ENCODE results near the gene PHLDA3.

The PHLDA3 gene

DNA sequence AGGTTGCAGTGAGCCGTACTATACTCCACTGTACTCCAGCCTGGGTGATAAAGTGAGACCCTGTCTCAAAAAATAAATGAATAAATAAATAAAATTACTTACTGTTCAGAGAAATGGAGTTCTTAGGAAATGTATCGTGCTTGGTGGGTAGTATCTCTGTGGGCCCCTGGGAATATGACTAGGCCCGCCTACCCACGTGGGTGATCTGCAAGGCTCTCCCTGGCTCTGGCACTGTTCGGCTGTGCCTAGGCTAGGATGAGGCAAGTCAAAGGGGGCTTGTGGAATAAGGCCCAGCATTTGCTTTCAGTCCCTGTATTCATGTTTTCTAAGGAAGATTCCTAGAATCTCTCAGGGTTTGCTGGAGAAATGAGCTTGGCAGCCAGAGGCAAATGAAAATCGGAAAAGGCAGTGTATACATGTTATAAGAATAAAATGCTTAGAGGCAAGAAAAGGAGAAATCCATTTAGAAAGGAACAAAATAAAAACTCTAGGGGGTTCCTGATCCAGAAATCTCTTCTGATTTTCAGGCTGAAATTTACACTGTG lies 42.5 kb upstream of the PHLDA3 start:
- H3K9me3 ChIP-seq (ENCODE audit: control insufficient read depth, insufficient read depth, low read length), result no peaks in the 10 kb centered on the region
- WGBS (ENCODE audit: insufficient coverage, insufficient read length), result no CpG with 5 or more reads among the region's 6 CpGs

GRCh38 chr1:201510734-201511133 lies 41.7 kb upstream of the PHLDA3 start:
- peaks cover 3% of the 10 kb centered on the region; the same call in 1 of the 2 replicates for H3K27me3 ChIP-seq (ENCODE audit: control insufficient read depth, insufficient read depth, low read length)

More for the DNA sequence above, 42.5 kb upstream of the PHLDA3 start:
- DNase-seq (ENCODE audit: low read depth, low spot score), result no peak
- Histone ChIP-seq H3K4me1 (ENCODE audit: control insufficient read depth, insufficient read depth, low read length) (peaks cover 5% of the 10 kb centered on the region), H3K27ac (ENCODE audit: low read length) (no peak overlapping the region), H3K4me3 (ENCODE audit: low read length) (no peak overlapping the region), H3K36me3 (ENCODE audit: control insufficient read depth, insufficient read depth, low read length) (no peaks in the 10 kb centered on the region; the same call in 1 of the 2 replicates), H3K27me3 (ENCODE audit: control insufficient read depth, insufficient read depth, low read length) (peaks cover 3% of the 10 kb centered on the region; the same call in 1 of the 2 replicates)

DNA sequence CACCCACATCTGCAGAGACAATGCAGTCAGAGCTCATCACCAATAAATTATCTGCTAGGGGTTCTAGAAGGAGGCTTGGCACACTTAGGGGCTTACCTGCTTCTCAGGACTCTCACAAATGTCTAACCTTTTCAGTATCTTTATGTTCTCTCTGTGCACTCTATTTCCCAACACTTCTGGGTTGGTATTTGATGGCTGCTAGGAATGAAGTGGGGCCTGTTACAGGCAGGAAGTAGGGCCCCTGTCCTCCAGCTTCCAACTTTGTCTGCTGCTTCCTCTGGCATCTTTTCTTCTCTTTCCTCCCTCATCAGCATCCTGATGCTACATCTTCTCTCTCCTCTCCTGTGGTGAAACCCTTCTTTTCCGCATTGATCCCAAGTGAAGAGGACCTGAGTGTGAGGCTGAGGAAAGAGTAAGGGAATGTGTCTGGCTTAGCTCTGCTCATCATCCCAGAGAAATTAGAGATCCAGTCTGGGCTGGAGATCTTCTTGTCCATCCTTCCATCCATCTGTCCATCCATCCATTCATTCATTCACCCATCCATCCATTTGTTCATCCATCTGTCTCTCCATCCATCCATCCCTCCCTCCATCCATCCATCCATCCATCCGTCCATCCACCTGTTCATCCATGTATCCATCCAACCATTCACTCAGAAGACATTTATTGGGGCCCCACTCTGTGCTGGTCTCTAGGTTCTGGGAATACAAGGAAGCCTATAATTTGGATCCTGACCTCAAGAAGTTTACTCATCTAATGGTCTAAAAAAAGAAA lies 40.8 kb upstream of the PHLDA3 start:
- Histone ChIP-seq H3K36me3 (ENCODE audit: control insufficient read depth, insufficient read depth, low read length) (no peaks in the 10 kb centered on the region; the same call in 1 of the 2 replicates), H3K27me3 (ENCODE audit: control insufficient read depth, insufficient read depth, low read length) (peaks cover 3% of the 10 kb centered on the region; the same call in 1 of the 2 replicates), H3K4me3 (ENCODE audit: low read length) (no peak overlapping the region), H3K27ac (ENCODE audit: low read length) (no peak overlapping the region), H3K9me3 (ENCODE audit: control insufficient read depth, insufficient read depth, low read length) (no peaks in the 10 kb centered on the region), H3K4me1 (ENCODE audit: control insufficient read depth, insufficient read depth, low read length) (peaks cover 5% of the 10 kb centered on the region)
- no peak for DNase-seq (ENCODE audit: low read depth, low spot score)
- WGBS (ENCODE audit: insufficient coverage, insufficient read length), result no CpG with 5 or more reads among the region's 2 CpGs

More at GRCh38 chr1:201510734-201511133, 41.7 kb upstream of the PHLDA3 start:
- WGBS (ENCODE audit: insufficient coverage, insufficient read length), result no CpG with 5 or more reads among the region's 1 CpG
- Histone ChIP-seq H3K27ac (ENCODE audit: low read length) (no peak overlapping the region), H3K4me1 (ENCODE audit: control insufficient read depth, insufficient read depth, low read length) (peaks cover 5% of the 10 kb centered on the region), H3K4me3 (ENCODE audit: low read length) (no peak overlapping the region), H3K36me3 (ENCODE audit: control insufficient read depth, insufficient read depth, low read length) (no peaks in the 10 kb centered on the region; the same call in 1 of the 2 replicates), H3K9me3 (ENCODE audit: control insufficient read depth, insufficient read depth, low read length) (no peaks in the 10 kb centered on the region)
- no peak for DNase-seq (ENCODE audit: low read depth, low spot score)

- Histone ChIP-seq H3K4me1 (ENCODE audit: control insufficient read depth, insufficient read depth, low read length) (peaks cover 5% of the 10 kb centered on the region), H3K9me3 (ENCODE audit: control insufficient read depth, insufficient read depth, low read length) (no peaks in the 10 kb centered on the region), H3K36me3 (ENCODE audit: control insufficient read depth, insufficient read depth, low read length) (no peaks in the 10 kb centered on the region; the same call in 1 of the 2 replicates), H3K27ac (ENCODE audit: low read length) (no peak overlapping the region), H3K4me3 (ENCODE audit: low read length) (no peak overlapping the region), H3K27me3 (ENCODE audit: control insufficient read depth, insufficient read depth, low read length) (peaks cover 3% of the 10 kb centered on the region; the same call in 1 of the 2 replicates)
- no peak for DNase-seq (ENCODE audit: low read depth, low spot score)
- no CpG with 5 or more reads among the region's 2 CpGs for whole genome bisulfite sequencing (ENCODE audit: insufficient coverage, insufficient read length)
Measured at GRCh38 chr1:201508809-201509208, 39.8 kb upstream of the PHLDA3 start.

DNA sequence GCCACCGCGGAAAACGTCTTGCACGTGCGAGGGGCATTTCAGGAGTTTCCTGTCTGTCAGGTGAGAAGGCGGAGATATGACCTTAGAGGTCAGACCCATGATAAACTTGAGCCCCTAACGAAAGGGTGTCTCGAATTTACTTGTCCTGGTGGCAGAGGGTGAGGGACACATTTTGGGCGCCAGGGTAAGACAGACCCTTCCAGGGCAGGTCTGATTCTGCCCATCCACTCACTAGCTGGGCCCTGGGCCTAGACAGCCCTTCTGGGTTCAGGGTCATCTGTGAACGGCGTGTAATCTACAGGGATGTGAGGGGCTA lies 38.3 kb upstream of the PHLDA3 start:
- Histone ChIP-seq H3K36me3 (ENCODE audit: control insufficient read depth, insufficient read depth, low read length) (no peaks in the 10 kb centered on the region; the same call in 1 of the 2 replicates), H3K27ac (ENCODE audit: low read length) (no peak overlapping the region), H3K4me1 (ENCODE audit: control insufficient read depth, insufficient read depth, low read length) (peaks cover 9% of the 10 kb centered on the region), H3K9me3 (ENCODE audit: control insufficient read depth, insufficient read depth, low read length) (no peaks in the 10 kb centered on the region), H3K27me3 (ENCODE audit: control insufficient read depth, insufficient read depth, low read length) (peaks cover 3% of the 10 kb centered on the region; the same call in 1 of the 2 replicates), H3K4me3 (ENCODE audit: low read length) (peak overlapping the region; percentile 59; the same call in 1 of the 2 replicates)
- no peak for DNase-seq (ENCODE audit: low read depth, low spot score)
- no CpG with 5 or more reads among the region's 11 CpGs for WGBS (ENCODE audit: insufficient coverage, insufficient read length)

GRCh38 chr1:201506557-201507359 lies 37.8 kb upstream of the PHLDA3 start, which contains the start of gene CSRP1:
Gene CSRP1, minus strand, starts transcription at chr1:201507123. Its CDS starts 10,820 bp downstream, at chr1:201496303.
- Histone ChIP-seq H3K4me3 (ENCODE audit: low read length) (peak within 1 kb of the TSS; percentile 59; the same call in 1 of the 2 replicates), H3K9me3 (ENCODE audit: control insufficient read depth, insufficient read depth, low read length) (no peaks in the 10 kb centered on the region), H3K27ac (ENCODE audit: low read length) (no peak within 1 kb of the TSS), H3K27me3 (ENCODE audit: control insufficient read depth, insufficient read depth, low read length) (peaks cover 3% of the 10 kb centered on the region; the same call in 1 of the 2 replicates), H3K4me1 (ENCODE audit: control insufficient read depth, insufficient read depth, low read length) (peaks cover 8% of the 10 kb centered on the region), H3K36me3 (ENCODE audit: control insufficient read depth, insufficient read depth, low read length) (no peaks in the 10 kb centered on the region; the same call in 1 of the 2 replicates)
- DNase-seq (ENCODE audit: low read depth, low spot score), result no peak
- no CpG with 5 or more reads among the region's 71 CpGs for WGBS (ENCODE audit: insufficient coverage, insufficient read length)

DNA sequence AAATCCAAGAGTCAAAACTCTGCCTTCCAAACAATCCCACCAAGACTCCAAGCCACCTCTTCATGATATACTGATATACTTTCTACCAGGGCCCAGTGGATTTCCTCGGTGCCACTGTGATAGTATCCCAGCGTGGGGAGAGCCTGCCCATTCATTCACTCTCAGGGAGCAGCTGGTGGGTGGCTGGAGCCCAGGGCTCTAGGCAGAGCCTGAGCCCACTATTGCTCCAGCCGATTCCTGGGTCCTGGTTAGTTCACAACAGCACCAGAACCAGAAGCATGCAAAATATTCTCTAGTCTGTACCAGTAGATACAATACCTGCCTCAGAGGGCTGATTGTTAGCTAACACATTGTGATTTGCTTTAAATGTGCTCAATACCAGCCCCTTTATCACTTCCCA lies 37.1 kb upstream of the PHLDA3 start:
- no peaks in the 10 kb centered on the region for H3K9me3 ChIP-seq (ENCODE audit: control insufficient read depth, insufficient read depth, low read length)
- H3K27me3 ChIP-seq (ENCODE audit: control insufficient read depth, insufficient read depth, low read length), result peaks cover 3% of the 10 kb centered on the region; the same call in 1 of the 2 replicates
- DNase-seq (ENCODE audit: low read depth, low spot score), result no peak
- peaks cover 9% of the 10 kb centered on the region for H3K4me1 ChIP-seq (ENCODE audit: control insufficient read depth, insufficient read depth, low read length)
- no CpG with 5 or more reads among the region's 3 CpGs for WGBS (ENCODE audit: insufficient coverage, insufficient read length)
- H3K4me3 ChIP-seq (ENCODE audit: low read length), result no peak overlapping the region
- no peak overlapping the region for H3K27ac ChIP-seq (ENCODE audit: low read length)
- no peaks in the 10 kb centered on the region; the same call in 1 of the 2 replicates for H3K36me3 ChIP-seq (ENCODE audit: control insufficient read depth, insufficient read depth, low read length)

GRCh38 chr1:201505503-201505890 lies 36.5 kb upstream of the PHLDA3 start:
- no peaks in the 10 kb centered on the region for H3K9me3 ChIP-seq (ENCODE audit: control insufficient read depth, insufficient read depth, low read length)
- DNase-seq (ENCODE audit: low read depth, low spot score), result no peak
- H3K27ac ChIP-seq (ENCODE audit: low read length), result no peak overlapping the region
- H3K4me3 ChIP-seq (ENCODE audit: low read length), result no peak overlapping the region
- no CpG with 5 or more reads among the region's 4 CpGs for WGBS (ENCODE audit: insufficient coverage, insufficient read length)
- no peaks in the 10 kb centered on the region; the same call in 1 of the 2 replicates for H3K36me3 ChIP-seq (ENCODE audit: control insufficient read depth, insufficient read depth, low read length)
- peaks cover 14% of the 10 kb centered on the region for H3K4me1 ChIP-seq (ENCODE audit: control insufficient read depth, insufficient read depth, low read length)
- H3K27me3 ChIP-seq (ENCODE audit: control insufficient read depth, insufficient read depth, low read length), result peaks cover 3% of the 10 kb centered on the region; the same call in 1 of the 2 replicates

DNA sequence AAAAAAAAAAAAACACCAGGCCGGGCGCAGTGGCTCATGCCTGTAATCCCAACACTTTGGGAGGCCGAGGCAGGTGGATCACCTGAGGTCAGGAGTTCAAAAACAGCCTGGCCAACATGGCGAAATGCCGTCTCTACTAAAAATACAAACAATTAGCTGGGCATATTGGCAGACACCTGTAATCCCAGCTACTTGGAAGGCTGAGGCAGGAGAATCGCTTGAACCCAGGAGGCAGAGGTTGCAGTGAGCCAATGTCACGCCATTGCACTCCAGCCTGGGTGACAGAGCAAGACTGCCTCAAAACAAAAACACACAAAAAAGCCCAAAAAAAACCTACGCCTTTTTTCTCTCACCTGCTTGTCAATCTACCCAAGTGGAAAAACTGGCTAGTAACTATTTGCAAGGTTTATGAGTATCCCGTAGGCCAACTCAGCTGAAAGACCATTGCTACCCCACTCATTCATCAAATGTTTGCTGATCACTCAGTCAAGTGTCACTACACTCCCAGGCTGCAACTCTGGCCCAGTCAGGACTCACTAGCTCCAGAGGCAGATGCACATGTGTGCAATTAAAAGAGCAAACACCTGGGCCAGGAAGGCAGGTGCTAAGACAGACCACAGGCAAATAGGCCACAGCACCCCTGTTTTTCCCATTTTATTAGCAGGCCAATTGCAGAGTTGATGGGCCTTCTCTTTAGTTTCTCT lies 36.0 kb upstream of the PHLDA3 start:
- Histone ChIP-seq H3K27me3 (ENCODE audit: control insufficient read depth, insufficient read depth, low read length) (peaks cover 3% of the 10 kb centered on the region; the same call in 1 of the 2 replicates), H3K9me3 (ENCODE audit: control insufficient read depth, insufficient read depth, low read length) (no peaks in the 10 kb centered on the region), H3K4me3 (ENCODE audit: low read length) (no peak overlapping the region), H3K36me3 (ENCODE audit: control insufficient read depth, insufficient read depth, low read length) (no peaks in the 10 kb centered on the region; the same call in 1 of the 2 replicates), H3K27ac (ENCODE audit: low read length) (no peak overlapping the region), H3K4me1 (ENCODE audit: control insufficient read depth, insufficient read depth, low read length) (peaks cover 17% of the 10 kb centered on the region)
- WGBS (ENCODE audit: insufficient coverage, insufficient read length), result no CpG with 5 or more reads among the region's 9 CpGs
- DNase-seq (ENCODE audit: low read depth, low spot score), result no peak

All from iPS DF 6.9 (cell line).